ENCODE results near the gene LYPD8.

The LYPD8 gene

GRCh38 chr1:248782416-248783141 is 27.0 kb upstream of the LYPD8 start:
- TF ChIP-seq CTCF (IDR thresholded peaks at IDR 0.05; ENCODE audit: low read depth, low read length): no peak
- DNase-seq (ENCODE audit: extremely low read depth, low read depth): no peak

- no peak for TF ChIP-seq CTCF (IDR thresholded peaks at IDR 0.05; ENCODE audit: low read depth, low read length)
- no peak for DNase-seq (ENCODE audit: extremely low read depth, low read depth)
These were observed 23.8 kb upstream of the LYPD8 start for GRCh38 chr1:248779350-248779749.

DNA sequence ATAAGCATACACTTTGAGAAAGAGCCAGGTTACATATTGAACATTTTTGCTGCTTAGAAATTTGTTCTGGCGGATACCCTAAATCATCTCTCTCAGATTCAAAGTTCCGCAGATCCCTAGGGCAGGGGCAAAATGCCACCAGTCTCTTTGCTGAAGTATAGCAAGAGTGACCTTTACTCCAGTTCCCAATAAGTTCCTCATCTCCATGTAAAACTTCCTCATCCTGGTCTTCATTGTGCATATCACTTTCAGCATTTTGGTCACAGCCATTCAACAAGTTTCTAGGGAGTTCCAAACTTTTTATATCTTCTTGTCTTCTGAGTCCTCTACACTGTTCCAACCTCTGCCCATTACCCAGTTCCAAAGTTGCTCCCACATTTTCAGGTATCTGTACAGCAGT is 23.3 kb upstream of the LYPD8 start:
- no peak for TF ChIP-seq CTCF (IDR thresholded peaks at IDR 0.05; ENCODE audit: low read depth, low read length)
- no peak for DNase-seq (ENCODE audit: extremely low read depth, low read depth)

GRCh38 chr1:248776991-248777390 is 21.4 kb upstream of the LYPD8 start:
- DNase-seq (ENCODE audit: extremely low read depth, low read depth): no peak
- TF ChIP-seq CTCF (IDR thresholded peaks at IDR 0.05; ENCODE audit: low read depth, low read length): no peak

DNA sequence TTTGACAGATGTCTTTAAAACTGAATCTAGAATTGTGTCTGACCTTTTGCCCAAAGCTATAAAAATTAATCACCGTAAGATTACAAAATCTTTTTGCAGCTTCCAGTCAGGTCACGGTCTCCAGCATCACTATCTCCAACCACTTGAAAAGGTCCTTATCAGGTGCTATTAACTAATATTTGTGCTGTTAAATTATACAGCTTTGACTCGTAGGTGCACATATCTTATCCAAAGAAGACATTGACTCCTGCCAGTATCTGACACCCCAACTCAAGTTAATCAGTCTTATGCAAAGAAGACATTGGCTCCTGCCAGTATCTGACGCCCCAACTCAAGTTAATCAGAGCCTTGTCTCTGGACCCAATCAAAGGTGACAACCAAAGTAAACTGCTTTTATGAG is 19.9 kb upstream of the LYPD8 start:
- no peak for TF ChIP-seq CTCF (IDR thresholded peaks at IDR 0.05; ENCODE audit: low read depth, low read length)
- DNase-seq (ENCODE audit: extremely low read depth, low read depth): no peak

DNA sequence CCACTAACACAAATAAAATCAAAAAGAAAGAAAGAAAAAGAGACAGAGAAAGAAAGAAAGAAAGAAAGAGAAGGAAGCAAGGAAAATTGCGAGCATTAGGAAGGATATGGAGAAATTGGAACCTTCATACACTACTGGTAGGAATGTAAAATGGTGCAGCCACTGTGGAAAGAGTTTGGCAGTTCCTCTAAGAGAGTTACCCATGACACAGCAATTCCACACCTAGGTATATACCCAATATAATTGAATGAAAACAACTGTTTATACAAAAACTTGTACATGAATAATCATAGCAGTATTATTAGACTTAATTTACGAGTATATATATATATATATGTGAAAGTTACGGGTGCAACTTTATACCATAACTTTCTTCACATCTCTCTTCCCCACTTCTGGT is 4.1 kb upstream of the LYPD8 start:
- TF ChIP-seq CTCF (IDR thresholded peaks at IDR 0.05; ENCODE audit: low read depth, low read length): no peak
- DNase-seq (ENCODE audit: extremely low read depth, low read depth): no peak

DNA sequence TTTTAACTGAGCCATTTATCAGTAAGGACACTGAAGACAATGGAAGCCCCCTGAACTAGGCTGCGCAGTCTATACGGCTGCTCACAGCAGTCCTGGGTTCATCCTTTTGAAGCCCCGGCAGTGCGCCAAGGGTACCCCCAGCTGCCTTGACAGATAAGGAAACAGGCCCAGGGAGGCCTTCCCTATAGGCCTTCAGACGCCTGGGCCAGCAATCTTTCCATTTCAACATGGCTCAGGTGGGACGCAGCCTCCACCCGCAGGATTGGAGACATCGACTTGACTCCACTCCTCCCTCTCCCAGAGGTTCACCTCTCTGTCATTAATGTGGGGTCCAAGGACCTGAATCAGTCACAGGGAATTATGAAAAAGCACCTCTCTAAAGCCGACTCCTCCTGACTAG is 2.8 kb upstream of the LYPD8 start:
- DNase-seq (ENCODE audit: extremely low read depth, low read depth): no peak
- no peak for TF ChIP-seq CTCF (IDR thresholded peaks at IDR 0.05; ENCODE audit: low read depth, low read length)
